ENCODE data around the gene ARHGAP30. TPM values are rescaled to one million over a fixed set of nuclear protein-coding genes. Genes with fewer than 3 reads are reported as not detected.
A peak's percentile ranks its signal among the peaks of the same experiment; 100 is the strongest.

ARHGAP30 gene
- polyA plus RNA-seq, 1 of the 3 experiments (the other 2 are of a cell fraction), result not detected

DNA sequence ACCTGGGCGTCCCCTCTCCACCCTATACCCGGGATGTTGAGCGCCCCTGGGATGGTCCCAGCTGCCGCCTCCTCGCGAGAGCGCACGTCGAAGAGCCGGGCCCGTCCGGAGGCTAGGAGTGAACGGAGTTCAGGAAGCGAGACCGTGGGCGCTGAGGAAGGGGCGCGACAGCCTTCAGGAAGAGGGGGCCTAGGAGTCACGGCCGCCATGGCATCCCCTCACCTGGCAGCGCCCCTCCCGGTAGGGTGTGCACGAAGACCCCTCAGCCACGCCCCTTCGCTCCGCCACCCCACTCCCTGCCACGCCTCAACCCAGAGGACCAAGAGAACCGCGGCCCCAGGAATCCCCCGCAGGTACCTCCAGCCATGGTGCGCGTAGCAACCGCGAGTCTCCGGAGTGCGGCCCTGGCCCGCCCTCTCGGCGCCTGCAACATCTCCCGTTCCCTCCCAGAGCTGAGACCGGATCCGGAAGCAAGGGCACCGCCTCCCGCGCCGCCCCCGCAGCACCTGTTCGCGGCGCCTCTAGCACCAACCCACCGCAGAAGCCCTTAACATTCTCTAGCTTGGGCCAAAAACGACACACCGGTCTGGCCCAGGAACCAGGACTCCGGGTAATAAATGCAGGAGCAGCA, 31.1 kb downstream of the ARHGAP30 start, which contains the start of gene TSTD1:
TSS of gene TSTD1 (minus strand) at position 442 of the 631 bp plus-strand sequence. CDS start at position 367, 75 bp downstream.
- CTCF ChIA-PET, result interaction anchor here (1.0 to 6.9 kb wide), 6 partner anchors 8 to 101 kb away, joined by 5 to 43 read pairs (median 6); partner anchors contain the start of gene KLHDC9
- Histone ChIP-seq H3K4me2 (peak within 1 kb of the TSS; percentile 74), H2AFZ (ENCODE audit: low read depth) (peak within 1 kb of the TSS; percentile 74; the same call in 1 of the 2 replicates), H3K9me2 (no peaks in the 10 kb centered on the region), H3K4me3 (ENCODE audit: low read depth in 2 of 2, low read length in 1 of 2) (peak within 1 kb of the TSS; percentile 55 to 60), H3K9ac (peak within 1 kb of the TSS; percentile 66), H3K4me1 (ENCODE audit: control insufficient read depth in 1 of 2, insufficient read depth in 2 of 2, low read depth in 1 of 2, low read length in 1 of 2) (peaks cover 0 to 4% of the 10 kb centered on the region in 2 experiments; a peak in 1 of 4 replicates), H3K36me3 (replicated peaks in 1 of 2; ENCODE audit: control insufficient read depth in 1 of 2, insufficient read depth in 2 of 2, low read length in 1 of 2) (peaks cover 19 to 36% of the 10 kb centered on the region in 2 experiments), H4K20me1 (ENCODE audit: insufficient read depth) (no peaks in the 10 kb centered on the region), H3K9me3 (no peaks in the 10 kb centered on the region), H3K79me2 (ENCODE audit: insufficient read depth) (peaks cover 12% of the 10 kb centered on the region; the same call in 1 of the 2 replicates), H3F3A (replicated peaks; ENCODE audit: insufficient read depth) (no peaks in the 10 kb centered on the region), H3K27ac (ENCODE audit: low read depth in 2 of 2, low read length in 1 of 2) (peak within 1 kb of the TSS in 1 of 2 experiments; percentile 54; a peak in 1 of 4 replicates), H3K27me3 (ENCODE audit: insufficient read depth) (no peaks in the 10 kb centered on the region)
- 68% methylated on average over 24 of the region's 54 CpGs for WGBS (ENCODE audit: low lambda C conversion rate)
- DNase-seq, result peak; percentile 80
- POLR2A ChIA-PET, result interaction anchor here (1.7 kb wide), 1 partner anchor 7 kb away, joined by 4 read pairs; the partner anchor contains the start of gene USF1
- TF ChIP-seq, protein P1, sequence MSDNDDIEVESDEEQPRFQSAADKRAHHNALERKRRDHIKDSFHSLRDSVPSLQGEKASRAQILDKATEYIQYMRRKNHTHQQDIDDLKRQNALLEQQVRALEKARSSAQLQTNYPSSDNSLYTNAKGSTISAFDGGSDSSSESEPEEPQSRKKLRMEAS (IDR thresholded peaks at IDR 0.05; ENCODE audit: low read depth), result peak; percentile 83
- no peak for TF ChIP-seq NRF1 (IDR thresholded peaks at IDR 0.05; ENCODE audit: low read depth, low read length)
- TF ChIP-seq, protein P2, sequence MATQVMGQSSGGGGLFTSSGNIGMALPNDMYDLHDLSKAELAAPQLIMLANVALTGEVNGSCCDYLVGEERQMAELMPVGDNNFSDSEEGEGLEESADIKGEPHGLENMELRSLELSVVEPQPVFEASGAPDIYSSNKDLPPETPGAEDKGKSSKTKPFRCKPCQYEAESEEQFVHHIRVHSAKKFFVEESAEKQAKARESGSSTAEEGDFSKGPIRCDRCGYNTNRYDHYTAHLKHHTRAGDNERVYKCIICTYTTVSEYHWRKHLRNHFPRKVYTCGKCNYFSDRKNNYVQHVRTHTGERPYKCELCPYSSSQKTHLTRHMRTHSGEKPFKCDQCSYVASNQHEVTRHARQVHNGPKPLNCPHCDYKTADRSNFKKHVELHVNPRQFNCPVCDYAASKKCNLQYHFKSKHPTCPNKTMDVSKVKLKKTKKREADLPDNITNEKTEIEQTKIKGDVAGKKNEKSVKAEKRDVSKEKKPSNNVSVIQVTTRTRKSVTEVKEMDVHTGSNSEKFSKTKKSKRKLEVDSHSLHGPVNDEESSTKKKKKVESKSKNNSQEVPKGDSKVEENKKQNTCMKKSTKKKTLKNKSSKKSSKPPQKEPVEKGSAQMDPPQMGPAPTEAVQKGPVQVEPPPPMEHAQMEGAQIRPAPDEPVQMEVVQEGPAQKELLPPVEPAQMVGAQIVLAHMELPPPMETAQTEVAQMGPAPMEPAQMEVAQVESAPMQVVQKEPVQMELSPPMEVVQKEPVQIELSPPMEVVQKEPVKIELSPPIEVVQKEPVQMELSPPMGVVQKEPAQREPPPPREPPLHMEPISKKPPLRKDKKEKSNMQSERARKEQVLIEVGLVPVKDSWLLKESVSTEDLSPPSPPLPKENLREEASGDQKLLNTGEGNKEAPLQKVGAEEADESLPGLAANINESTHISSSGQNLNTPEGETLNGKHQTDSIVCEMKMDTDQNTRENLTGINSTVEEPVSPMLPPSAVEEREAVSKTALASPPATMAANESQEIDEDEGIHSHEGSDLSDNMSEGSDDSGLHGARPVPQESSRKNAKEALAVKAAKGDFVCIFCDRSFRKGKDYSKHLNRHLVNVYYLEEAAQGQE (IDR thresholded peaks at IDR 0.05; ENCODE audit: low read depth, low read length), result no peak
- no peak for TF ChIP-seq CHD2 (IDR thresholded peaks at IDR 0.05; ENCODE audit: low read length, partially characterized antibody)
- peak; percentile 76 for TF ChIP-seq GABPA (IDR thresholded peaks at IDR 0.05; ENCODE audit: low read depth)
- TF ChIP-seq POLR2AphosphoS5 (IDR thresholded peaks at IDR 0.05; ENCODE audit: low read depth, low read length), result peak; percentile 20; the same call in 1 of the 2 replicates
- TF ChIP-seq MXI1 (IDR thresholded peaks at IDR 0.05; ENCODE audit: low read depth, low read length), result peak; percentile 66; the same call in 1 of the 2 replicates
- TF ChIP-seq, protein P3, sequence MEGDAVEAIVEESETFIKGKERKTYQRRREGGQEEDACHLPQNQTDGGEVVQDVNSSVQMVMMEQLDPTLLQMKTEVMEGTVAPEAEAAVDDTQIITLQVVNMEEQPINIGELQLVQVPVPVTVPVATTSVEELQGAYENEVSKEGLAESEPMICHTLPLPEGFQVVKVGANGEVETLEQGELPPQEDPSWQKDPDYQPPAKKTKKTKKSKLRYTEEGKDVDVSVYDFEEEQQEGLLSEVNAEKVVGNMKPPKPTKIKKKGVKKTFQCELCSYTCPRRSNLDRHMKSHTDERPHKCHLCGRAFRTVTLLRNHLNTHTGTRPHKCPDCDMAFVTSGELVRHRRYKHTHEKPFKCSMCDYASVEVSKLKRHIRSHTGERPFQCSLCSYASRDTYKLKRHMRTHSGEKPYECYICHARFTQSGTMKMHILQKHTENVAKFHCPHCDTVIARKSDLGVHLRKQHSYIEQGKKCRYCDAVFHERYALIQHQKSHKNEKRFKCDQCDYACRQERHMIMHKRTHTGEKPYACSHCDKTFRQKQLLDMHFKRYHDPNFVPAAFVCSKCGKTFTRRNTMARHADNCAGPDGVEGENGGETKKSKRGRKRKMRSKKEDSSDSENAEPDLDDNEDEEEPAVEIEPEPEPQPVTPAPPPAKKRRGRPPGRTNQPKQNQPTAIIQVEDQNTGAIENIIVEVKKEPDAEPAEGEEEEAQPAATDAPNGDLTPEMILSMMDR (IDR thresholded peaks at IDR 0.05), result no peak

All from SK-N-SH (cell line).